HepG2 (cell line): ENCODE data around the gene DENND4B. TPM values are rescaled to one million over a fixed set of nuclear protein-coding genes. Genes with fewer than 3 reads are reported as not detected.
A peak's percentile ranks its signal among the peaks of the same experiment; 100 is the strongest.

Experiments
- ASH2L ChIP-seq: fragments of 300-600, 200-600 bp; sonication (generic); IDR thresholded peaks from 2 replicates; pipeline ENCODE4 v1.7.0; 2017; ENCODE audit warnings: low read depth, mild to moderate bottlenecking, moderate library complexity, mixed read lengths, low read length; ENCODE audit not compliant: insufficient read length
- CAMTA2 ChIP-seq: sonication (generic); formaldehyde crosslinking; IDR thresholded peaks from 2 replicates; pipeline ENCODE4 v1.4.0; 2020; ENCODE audit warnings: mild to moderate bottlenecking, missing genetic modification reagents, borderline replicate concordance
- FOXO1 ChIP-seq: sonication (generic); formaldehyde crosslinking; IDR thresholded peaks from 2 replicates; pipeline ENCODE4 v1.4.0; 2020; ENCODE audit warnings: missing genetic modification reagents
- FUBP1 ChIP-seq: sonication (generic); formaldehyde crosslinking; IDR thresholded peaks from 2 replicates; pipeline ENCODE4 v1.5.1; 2020; ENCODE audit warnings: missing genetic modification reagents, mild to moderate bottlenecking, borderline replicate concordance
- KLF9 ChIP-seq: IDR thresholded peaks from 2 replicates; pipeline ENCODE4 v1.6.1; 2016; ENCODE audit warnings: low read depth
- LBX2 ChIP-seq: sonication (generic); formaldehyde crosslinking; IDR thresholded peaks from 2 replicates; pipeline ENCODE4 v1.5.0; 2020; ENCODE audit warnings: missing genetic modification reagents, mild to moderate bottlenecking, borderline replicate concordance
- LCORL ChIP-seq, 2 experiments: fragments of 450-650 bp in 1 of 2; sonication (generic) in 1 of 2; formaldehyde crosslinking in 1 of 2; IDR thresholded peaks; 2 replicates each; pipeline versions ENCODE4 v1.5.0 to v1.6.1; 2017 to 2020; ENCODE audit warnings: antibody characterized with exemption in 1 of 2, missing genetic modification reagents in 1 of 2
- MAFG ChIP-seq: sonication (generic); formaldehyde crosslinking; IDR thresholded peaks from 2 replicates; pipeline ENCODE4 v1.5.1; 2020; ENCODE audit warnings: mild to moderate bottlenecking, missing genetic modification reagents
- MTA1 ChIP-seq: sonication (generic); formaldehyde crosslinking; IDR thresholded peaks from 2 replicates; pipeline ENCODE4 v1.4.0; 2020; ENCODE audit warnings: missing genetic modification reagents, mild to moderate bottlenecking, borderline replicate concordance
- NFATC3 ChIP-seq: sonication (generic); formaldehyde crosslinking; IDR thresholded peaks from 2 replicates; pipeline ENCODE4 v1.5.1; 2020; ENCODE audit warnings: mild to moderate bottlenecking, missing genetic modification reagents
- NFE2L2 ChIP-seq: fragments of 150-350 bp; IDR thresholded peaks from 2 replicates; pipeline ENCODE4 v1.6.1; 2014; ENCODE audit warnings: low read length
- NPAS2 ChIP-seq: sonication (generic); formaldehyde crosslinking; IDR thresholded peaks from 2 replicates; pipeline ENCODE4 v1.8.0; 2022; ENCODE audit warnings: mild to moderate bottlenecking, missing genetic modification reagents, borderline replicate concordance
- NR1H2 ChIP-seq: sonication (generic); formaldehyde crosslinking; IDR thresholded peaks from 2 replicates; pipeline ENCODE4 v1.8.1; 2022; ENCODE audit warnings: low read depth, missing genetic modification reagents, borderline replicate concordance
- PAWR ChIP-seq: sonication (generic); formaldehyde crosslinking; IDR thresholded peaks from 2 replicates; pipeline ENCODE4 v1.4.0; 2020; ENCODE audit warnings: missing genetic modification reagents, mild to moderate bottlenecking, borderline replicate concordance
- PHF8 ChIP-seq: sonication (generic); formaldehyde crosslinking; IDR thresholded peaks from 2 replicates; pipeline ENCODE4 v1.5.0; 2020; ENCODE audit warnings: missing genetic modification reagents
- SCMH1 ChIP-seq: sonication (generic); formaldehyde crosslinking; IDR thresholded peaks from 2 replicates; pipeline ENCODE4 v1.9.0; 2021; ENCODE audit warnings: missing genetic modification reagents, mild to moderate bottlenecking, borderline replicate concordance
- SP140L ChIP-seq: sonication (generic); formaldehyde crosslinking; IDR thresholded peaks from 2 replicates; pipeline ENCODE4 v1.4.0; 2020; ENCODE audit warnings: missing genetic modification reagents, borderline replicate concordance
- TEAD3 ChIP-seq: optimal IDR thresholded peaks from 2 replicates; pipeline ENCODE3; 2016; ENCODE audit warnings: borderline replicate concordance
- THAP11 ChIP-seq: IDR thresholded peaks from 2 replicates; pipeline ENCODE4 v1.6.1; 2016; ENCODE audit warnings: missing biosample characterization, missing genetic modification reagents
- ZEB1 ChIP-seq: IDR thresholded peaks from 2 replicates; pipeline ENCODE4 v1.6.1; 2012; ENCODE audit warnings: mild to moderate bottlenecking, low read depth, inconsistent platforms; ENCODE audit not compliant: insufficient replicate concordance
- ZFP36L1 ChIP-seq: sonication (generic); formaldehyde crosslinking; IDR thresholded peaks from 2 replicates; pipeline ENCODE4 v1.8.0; 2022; ENCODE audit warnings: mild to moderate bottlenecking, missing genetic modification reagents, moderate library complexity
- ZMAT3 ChIP-seq: sonication (generic); formaldehyde crosslinking; conservative IDR thresholded peaks from 2 replicates; pipeline ENCODE4 v1.7.0; 2021; ENCODE audit warnings: missing genetic modification reagents
- ZMAT5 ChIP-seq: sonication (generic); formaldehyde crosslinking; IDR thresholded peaks from 2 replicates; pipeline ENCODE4 v1.5.0; 2020; ENCODE audit warnings: mild to moderate bottlenecking, low read depth, missing genetic modification reagents, borderline replicate concordance
- ZNF160 ChIP-seq: sonication (generic); formaldehyde crosslinking; IDR thresholded peaks from 2 replicates; pipeline ENCODE4 v1.8.0; 2022; ENCODE audit warnings: mild to moderate bottlenecking, inconsistent platforms, missing genetic modification reagents
- ZNF205 ChIP-seq: IDR thresholded peaks from 2 replicates; pipeline ENCODE4 v1.6.1; 2018; ENCODE audit warnings: missing biosample characterization, missing genetic modification reagents
- ZNF576 ChIP-seq: sonication (generic); formaldehyde crosslinking; IDR thresholded peaks from 2 replicates; pipeline ENCODE4 v1.4.0; 2020; ENCODE audit warnings: mild to moderate bottlenecking, missing genetic modification reagents
- ZNF678 ChIP-seq: sonication (generic); formaldehyde crosslinking; IDR thresholded peaks from 2 replicates; pipeline ENCODE4 v1.4.0; 2020; ENCODE audit warnings: mild to moderate bottlenecking, missing genetic modification reagents
- ZSCAN20 ChIP-seq: sonication (generic); formaldehyde crosslinking; IDR thresholded peaks from 2 replicates; pipeline ENCODE4 v1.4.0; 2020; ENCODE audit warnings: missing genetic modification reagents, mild to moderate bottlenecking, borderline replicate concordance
- polyA plus RNA-seq, 8 experiments: library from polyadenylated mRNA; depleted of rRNA in 3 of 8; stranded (reverse) in 7 of 8; unstranded in 1 of 8; fragments of >200 nt; fragmentation: Illumina TruSeq in 4 of 8; extraction: Trizol in 4 of 8; gene quantifications; 2 replicates each; pipeline versions ENCODE4 v1.2.1 to v1.2.3, GENCODE V29; 2011 to 2016; ENCODE audit warnings: low read depth in 4 of 8, missing spikeins in 1 of 8, mixed read lengths in 1 of 8; ENCODE audit not compliant: insufficient read depth in 1 of 8
- total RNA-seq, 5 experiments: library from RNA; depleted of rRNA; stranded (reverse); fragments of >200 nt; fragmentation: Illumina TruSeq; extraction: Trizol; gene quantifications; 2 replicates each; pipeline ENCODE4 v1.2.3, GENCODE V29; 2016; ENCODE audit warnings: low read depth in 1 of 5

The DENND4B gene
- total and polyA plus RNA-seq, 2 of the 13 experiments (the other 11 are each of a cell fraction or from before 2014, with no cell fraction given), result 15.1 to 20.3 TPM

GRCh38 chr1:153922972-153923925, 23.3 kb downstream of the DENND4B start, which contains the start of gene GATAD2B (continued):
- TF ChIP-seq ZNF678 (0 out of 2 replicates have a peak, but pooled peaks have one; percentile 42), LCORL (IDR thresholded peaks at IDR 0.05) (no peak), LCORL (CRISPR knock-in tag; IDR thresholded peaks at IDR 0.05) (no peak; the same call in 1 of the 2 replicates), LBX2 (CRISPR knock-in tag) (no peak), ZNF576 (no peak), PAWR (CRISPR knock-in tag) (no peak), ZEB1 (no peak), NFATC3 (CRISPR knock-in tag) (no peak), ASH2L (peak; percentile 62), ZNF205 (CRISPR knock-in tag) (no peak), ZNF160 (no peak), FOXO1 (CRISPR knock-in tag) (no peak; the same call in 1 of the 2 replicates), ZMAT3 (CRISPR knock-in tag) (0 out of 2 replicates have a peak, but pooled peaks have one; percentile 49), THAP11 (CRISPR knock-in tag) (peak; percentile 88), SCMH1 (no peak), CAMTA2 (CRISPR knock-in tag) (no peak), ZSCAN20 (CRISPR knock-in tag) (no peak), KLF9 (CRISPR knock-in tag) (0 out of 2 replicates have a peak, but pooled peaks have one; percentile 39), SP140L (CRISPR knock-in tag) (peak; percentile 58; the same call in 1 of the 2 replicates), MAFG (CRISPR knock-in tag) (no peak), FUBP1 (CRISPR knock-in tag) (no peak), TEAD3 (no peak), ZMAT5 (CRISPR knock-in tag) (no peak), MTA1 (CRISPR knock-in tag) (no peak), NPAS2 (CRISPR knock-in tag) (no peak), ZFP36L1 (CRISPR knock-in tag) (0 out of 2 replicates have a peak, but pooled peaks have one; percentile 17), NFE2L2 (no peak), PHF8 (peak; percentile 79), NR1H2 (CRISPR knock-in tag) (no peak)
